ENCODE results near the gene PPP1R3G. TPM values are rescaled to one million over a fixed set of nuclear protein-coding genes. Genes with fewer than 3 reads are reported as not detected.

The PPP1R3G gene
- total RNA-seq, 1 experiment from 2014 or later = not detected

- DNase-seq = no peak
- no peak overlapping the region for H2BK15ac ChIP-seq (ENCODE audit: low read depth, low read length)
- no peak overlapping the region for H3K4ac ChIP-seq (ENCODE audit: low read depth, low read length)
- no peaks in the 10 kb centered on the region for H3K27me3 ChIP-seq (ENCODE audit: insufficient read depth, low read length)
- H2AFZ ChIP-seq (ENCODE audit: low read length) = no peak overlapping the region
- no peak overlapping the region for H3K56ac ChIP-seq (ENCODE audit: insufficient read length, low read depth, low read length)
- H3K9ac ChIP-seq (ENCODE audit: extremely low read depth, insufficient read length, low read length) = no peak overlapping the region
- H3K27ac ChIP-seq (ENCODE audit: insufficient read length, low read depth, low read length) = no peak overlapping the region
- H3K4me3 Mint-ChIP-seq = no peak overlapping the region
- no peaks in the 10 kb centered on the region for H4K20me1 ChIP-seq (ENCODE audit: control insufficient read depth, insufficient read depth, insufficient read length)
- H3T11ph ChIP-seq (ENCODE audit: low read length) = no peak overlapping the region
- no peaks in the 10 kb centered on the region for H3K79me2 ChIP-seq (ENCODE audit: insufficient read depth, low read length)
- no CpG with 5 or more reads among the region's 10 CpGs for WGBS (ENCODE audit: extremely low coverage, insufficient read length, low lambda C conversion rate)
- peak; percentile 26; the same call in 1 of the 3 replicates for TF ChIP-seq CTCF (conservative IDR thresholded peaks at IDR 0.05)
- H4K8ac ChIP-seq (replicated peaks; ENCODE audit: insufficient read length, low read depth, low read length) = no peak overlapping the region
- H3K23me2 ChIP-seq (ENCODE audit: insufficient read length, low read depth, low read length, poor library complexity, severe bottlenecking) = no peaks in the 10 kb centered on the region
- peaks cover under 1 to 8% (median 2%) of the 10 kb centered on the region in 3 experiments; a peak in 3 of 7 replicates for H3K36me3 Mint-ChIP-seq (ENCODE audit: insufficient read depth in 1 of 3, low read depth in 3 of 3)
- no peaks in the 10 kb centered on the region for H3K9me3 ChIP-seq (ENCODE audit: control insufficient read depth, low read depth, low read length)
- H2AK5ac ChIP-seq (ENCODE audit: insufficient read length, low read length) = no peak overlapping the region
- H2BK5ac ChIP-seq (ENCODE audit: insufficient read length, low read length) = no peak overlapping the region
- H2BK12ac ChIP-seq (ENCODE audit: insufficient read length, low read depth, low read length) = no peak overlapping the region
- H3K4me1 ChIP-seq (ENCODE audit: insufficient read depth, low read length) = no peaks in the 10 kb centered on the region
- H3K18ac ChIP-seq (ENCODE audit: insufficient read length, low read depth, low read length) = no peak overlapping the region
- H3K9me3 Mint-ChIP-seq = no peaks in the 10 kb centered on the region; a peak in 1 of 5 replicates
- H3K79me1 ChIP-seq (ENCODE audit: insufficient read depth, low read depth, low read length, poor library complexity, severe bottlenecking) = no peaks in the 10 kb centered on the region
- no peak overlapping the region for H3K27ac Mint-ChIP-seq
- no peak overlapping the region for H2BK120ac ChIP-seq (ENCODE audit: low read depth, low read length, poor library complexity, severe bottlenecking)
- no peak overlapping the region for H2BK20ac ChIP-seq (ENCODE audit: low read depth, low read length, poor library complexity, severe bottlenecking)
- no peak overlapping the region for H3K23ac ChIP-seq (ENCODE audit: insufficient read length, low read depth, low read length)
- H4K5ac ChIP-seq (ENCODE audit: insufficient read length, low read depth, low read length) = no peak overlapping the region
- no peak overlapping the region for H4K91ac ChIP-seq (ENCODE audit: insufficient read length, low read depth, low read length)
- no peak overlapping the region for H3K14ac ChIP-seq (ENCODE audit: insufficient read depth, low read length)
- no peak overlapping the region for H3K4me2 ChIP-seq (ENCODE audit: insufficient read depth, insufficient read length, low read length)
- H3K4me1 Mint-ChIP-seq = peaks cover 0 to 2% of the 10 kb centered on the region in 2 experiments; a peak in 1 of 4 replicates
- 0 out of 2 replicates have a peak, but pooled peaks cover 2% of the 10 kb centered on the region for H3K27me3 Mint-ChIP-seq (ENCODE audit: low read depth)
Observed at GRCh38 chr6:5115168-5115567, 30.0 kb downstream of the PPP1R3G start.
